ENCODE data around the gene FBXL5.

- TF ChIP-seq ZNF232 (CRISPR knock-in tag; IDR thresholded peaks at IDR 0.05; ENCODE audit: borderline replicate concordance) (no peak), REST (IDR thresholded peaks at IDR 0.05; ENCODE audit: borderline replicate concordance in 1 of 2, low read depth in 1 of 2, low read length in 2 of 2) (no peak), ZNF414 (CRISPR knock-in tag; IDR thresholded peaks at IDR 0.05) (no peak), CTCF (CRISPR knock-in tag; IDR thresholded peaks at IDR 0.05) (no peak), STAT5B (CRISPR knock-in tag; IDR thresholded peaks at IDR 0.05) (no peak), NFAT5 (CRISPR knock-in tag; IDR thresholded peaks at IDR 0.05) (no peak), RFX1 (IDR thresholded peaks at IDR 0.05) (no peak)
Measured at GRCh38 chr4:15569746-15570145, 85.4 kb downstream of the FBXL5 start.
